B cell (primary cell): ENCODE results near the gene RALGAPA2. TPM values are rescaled to one million over a fixed set of nuclear protein-coding genes. Genes with fewer than 3 reads are reported as not detected.

Source experiments
- ATAC-seq: fragments of 200-7000 bp; cut with Tn5 transposase; one replicate; pipeline ENCODE4 v1.10.0; 2021; ENCODE audit warnings: low read depth, mild to moderate bottlenecking, moderate number of reproducible peaks, moderate library complexity
- CTCF ChIA-PET: fragments of 350-600 bp; sonication (Branson Sonifier 250); formaldehyde crosslinking; loops from one replicate; lab custom pipeline; 2021; ENCODE audit warnings: antibody characterized with exemption, inconsistent platforms; lab: Charles Lee
- POLR2A ChIA-PET: fragments of 350-600 bp; sonication (Branson Sonifier 250); formaldehyde crosslinking; loops from one replicate; lab custom pipeline; 2021; ENCODE audit warnings: antibody characterized with exemption; lab: Charles Lee
- DNase-seq: peaks from one replicate; pipeline ENCODE4 v3.0.0; 2013
- H2AFZ ChIP-seq: 2 replicates; pipeline ENCODE4 v1.6.1; 2012; ENCODE audit warnings: mild to moderate bottlenecking, low read depth, low read length; ENCODE audit not compliant: insufficient read depth, poor library complexity, severe bottlenecking
- H3K27ac ChIP-seq, 2 donors: 1 replicate in 1 of 2; 2 replicates in 1 of 2; pipeline ENCODE4 v1.5.1; 2012 to 2013; ENCODE audit warnings: low read length in 2 of 2, mild to moderate bottlenecking in 2 of 2, moderate library complexity in 1 of 2
- H3K27me3 ChIP-seq, 4 experiments: fragments of 200-600 bp in 1 of 4; sonication (generic) in 1 of 4; replicated peaks in 1 of 4; 1 replicate in 2 of 4; 2 replicates in 2 of 4; pipeline versions ENCODE4 v1.6.1 to v1.7.0; 2013 to 2016; ENCODE audit warnings: low read length in 3 of 4, mild to moderate bottlenecking in 2 of 4, mixed read lengths in 1 of 4, moderate library complexity in 1 of 4; ENCODE audit not compliant: insufficient read depth in 4 of 4, control insufficient read depth in 3 of 4; ENCODE audit errors: control extremely low read depth in 1 of 4
- H3K36me3 ChIP-seq, 2 experiments: replicated peaks in 1 of 2; 1 replicate in 1 of 2; 2 replicates in 1 of 2; pipeline versions ENCODE4 v1.6.1 to v1.7.1; 2013; ENCODE audit warnings: low read length in 1 of 2; ENCODE audit not compliant: insufficient read depth in 2 of 2, control insufficient read depth in 1 of 2; ENCODE audit errors: control extremely low read depth in 1 of 2, extremely low read depth in 1 of 2
- H3K4me1 ChIP-seq, 2 donors: fragments of 200-600 bp in 1 of 2; sonication (generic) in 1 of 2; 1 replicate in 1 of 2; 2 replicates in 1 of 2; pipeline versions ENCODE4 v1.5.1 to v1.6.1; 2013 to 2017; ENCODE audit warnings: low read length in 2 of 2; ENCODE audit not compliant: control insufficient read depth in 2 of 2, insufficient read depth in 2 of 2
- H3K4me2 ChIP-seq: replicated peaks from 2 replicates; pipeline ENCODE3; 2012; ENCODE audit warnings: mild to moderate bottlenecking, low read depth, low read length; ENCODE audit not compliant: poor library complexity, severe bottlenecking
- H3K4me3 ChIP-seq, 5 experiments: fragments of 200-600 bp in 1 of 5; sonication (generic) in 1 of 5; 1 replicate in 3 of 5; 2 replicates in 2 of 5; pipeline versions ENCODE4 v1.5.1 to v1.7.0; 2011 to 2016; ENCODE audit warnings: low read length in 4 of 5, mild to moderate bottlenecking in 4 of 5, low read depth in 2 of 5, control low read depth in 1 of 5, moderate library complexity in 1 of 5; ENCODE audit not compliant: insufficient read depth in 1 of 5; ENCODE audit errors: control extremely low read depth in 1 of 5, extremely low read depth in 1 of 5
- H3K79me2 ChIP-seq: fragments of 200-600 bp; sonication (generic); one replicate; pipeline ENCODE4 v1.6.0; 2016; ENCODE audit warnings: low read length; ENCODE audit not compliant: control insufficient read depth, insufficient read depth
- H3K9ac ChIP-seq: fragments of 200-600 bp; sonication (generic); 2 replicates; pipeline ENCODE4 v1.6.1; 2017; ENCODE audit warnings: mild to moderate bottlenecking, low read length, moderate library complexity
- H3K9me3 ChIP-seq, 3 donors: one replicate each; pipeline versions ENCODE4 v1.6.1 to v1.7.1; 2013; ENCODE audit warnings: low read length in 2 of 3; ENCODE audit not compliant: control insufficient read depth in 2 of 3, insufficient read depth in 1 of 3; ENCODE audit errors: control extremely low read depth in 1 of 3
- H4K20me1 ChIP-seq: 2 replicates; pipeline ENCODE4 v1.6.0; 2012; ENCODE audit warnings: mild to moderate bottlenecking, low read length; ENCODE audit not compliant: insufficient read depth, control insufficient read depth, poor library complexity, severe bottlenecking
- H3K27ac Mint-ChIP-seq: one replicate; pipeline ENCODE4 v1.8.0; 2021; ENCODE audit warnings: mixed read lengths
- H3K27me3 Mint-ChIP-seq: one replicate; pipeline ENCODE4 v1.8.0; 2021; ENCODE audit warnings: mixed read lengths
- H3K4me1 Mint-ChIP-seq: one replicate; pipeline ENCODE4 v1.8.0; 2021; ENCODE audit warnings: mixed read lengths
- H3K4me3 Mint-ChIP-seq: one replicate; pipeline ENCODE4 v1.8.0; 2021; ENCODE audit warnings: mixed read lengths
- H3K9me3 Mint-ChIP-seq: one replicate; pipeline ENCODE4 v1.8.0; 2022; ENCODE audit warnings: mixed read lengths; ENCODE audit not compliant: insufficient read depth
- CTCF ChIP-seq: fragments of 200-600 bp; IDR thresholded peaks from one replicate; pipeline ENCODE4 v1.8.0; 2022; ENCODE audit warnings: antibody characterized with exemption, mild to moderate bottlenecking
- EZH2 ChIP-seq: IDR thresholded peaks from 2 replicates; pipeline ENCODE4 v1.6.1; 2012; ENCODE audit warnings: borderline replicate concordance, low read depth, mild to moderate bottlenecking, moderate library complexity, low read length; ENCODE audit not compliant: insufficient read depth, poor library complexity, severe bottlenecking
- WGBS: methylation state at CpG from one replicate; pipeline ENCODE4 v1.1.5; 2013; ENCODE audit warnings: missing lambda C conversion rate; ENCODE audit not compliant: insufficient coverage; 5-methylcytosine and 5-hydroxymethylcytosine counted together
- intact Hi-C: fragments of 100-400 bp; cut with micrococcal nuclease; formaldehyde crosslinking; loops from one replicate; pipeline ENCODE4 v1.10.0; 2022
- polyA plus RNA-seq: library from polyadenylated mRNA; depleted of rRNA; stranded (reverse); fragments of >200 nt; gene quantifications from 2 replicates; pipeline ENCODE4 v1.2.3, GENCODE V29; 2012
- total RNA-seq, 2 donors: library from RNA; stranded (reverse); fragments of 120-200 nt in 1 of 2; gene quantifications; 1 replicate in 1 of 2; 2 replicates in 1 of 2; pipeline versions ENCODE4 v1.2.3 to v1.2.4, GENCODE V29; 2013 to 2022

RALGAPA2 gene
- total and polyA plus RNA-seq, 2 donors (not counting 1 experiment from before 2014, with no cell fraction given), result 6.4 to 33.1 TPM

- intact Hi-C loops, result no loop called here
- H3K27me3 Mint-ChIP-seq, result no peaks in the 10 kb centered on the region
- H3K9me3 Mint-ChIP-seq, result no peaks in the 10 kb centered on the region
- 92% methylated on average over 3 of the region's 4 CpGs for WGBS
- Histone ChIP-seq H3K27me3 (no peaks in the 10 kb centered on the region), H3K4me2 (no peak overlapping the region), H4K20me1 (no peaks in the 10 kb centered on the region), H3K9ac (no peak overlapping the region), H3K27ac (no peak overlapping the region), H3K4me1 (no peaks in the 10 kb centered on the region), H3K4me3 (no peak overlapping the region), H3K9me3 (no peaks in the 10 kb centered on the region), H2AFZ (no peak overlapping the region), H3K36me3 (peaks cover 0 to 8% of the 10 kb centered on the region in 2 experiments), H3K79me2 (no peaks in the 10 kb centered on the region)
- no peak for ATAC-seq
- no peak for TF ChIP-seq CTCF
- no peak for TF ChIP-seq EZH2
- CTCF ChIA-PET, result no interaction called here
- no peak for DNase-seq
- POLR2A ChIA-PET, result no interaction called here
- H3K4me3 Mint-ChIP-seq, result no peak overlapping the region
- H3K4me1 Mint-ChIP-seq, result no peaks in the 10 kb centered on the region
- H3K27ac Mint-ChIP-seq, result no peak overlapping the region
Observed at GRCh38 chr20:20527661-20528060, 184.8 kb downstream of the RALGAPA2 start.

- no peak overlapping the region for H3K27ac Mint-ChIP-seq
Observed at GRCh38 chr20:20525756-20526155, 186.7 kb downstream of the RALGAPA2 start.

More at GRCh38 chr20:20525756-20526155, 186.7 kb downstream of the RALGAPA2 start:
- ChIA-PET POLR2A (no interaction called here), CTCF (no interaction called here)
- Histone ChIP-seq H3K27ac (no peak overlapping the region), H3K4me1 (no peaks in the 10 kb centered on the region), H3K4me3 (no peak overlapping the region), H3K36me3 (peaks cover 0 to 14% of the 10 kb centered on the region in 2 experiments), H3K9me3 (no peaks in the 10 kb centered on the region), H3K27me3 (no peaks in the 10 kb centered on the region), H3K79me2 (no peaks in the 10 kb centered on the region), H3K9ac (no peak overlapping the region), H3K4me2 (no peak overlapping the region), H4K20me1 (no peaks in the 10 kb centered on the region), H2AFZ (no peak overlapping the region)
- Mint-ChIP-seq H3K9me3 (no peaks in the 10 kb centered on the region), H3K27me3 (no peaks in the 10 kb centered on the region), H3K4me3 (no peak overlapping the region), H3K4me1 (no peaks in the 10 kb centered on the region)
- no peak for TF ChIP-seq CTCF
- TF ChIP-seq EZH2, result no peak
- ATAC-seq (no peak), DNase-seq (no peak)
- 94% methylated on average over 3 of the region's 6 CpGs for WGBS
- intact Hi-C loops, result no loop called here
